Ectodermal cell (in vitro differentiated cells): ENCODE measurements around the gene RAX2.

ENCODE experiments used
- H3K27ac ChIP-seq: 2 replicates; pipeline ENCODE4 v1.7.0; 2013; ENCODE audit warnings: mild to moderate bottlenecking, low read depth, low read length; ENCODE audit not compliant: insufficient read depth, poor library complexity, severe bottlenecking
- H3K27me3 ChIP-seq: 2 replicates; pipeline ENCODE4 v1.7.0; 2013; ENCODE audit warnings: mild to moderate bottlenecking, low read length; ENCODE audit not compliant: insufficient read depth, control insufficient read depth, poor library complexity, severe bottlenecking
- H3K36me3 ChIP-seq: one replicate; pipeline ENCODE4 v1.7.0; 2013; ENCODE audit warnings: low read length; ENCODE audit not compliant: control insufficient read depth, insufficient read depth
- H3K4me1 ChIP-seq: one replicate; pipeline ENCODE4 v1.7.0; 2013; ENCODE audit warnings: low read length; ENCODE audit not compliant: control insufficient read depth, insufficient read depth
- H3K4me3 ChIP-seq: 2 replicates; pipeline ENCODE4 v1.7.0; 2013; ENCODE audit warnings: low read depth, low read length, control low read depth; ENCODE audit not compliant: insufficient read depth
- H3K9me3 ChIP-seq: 2 replicates; pipeline ENCODE4 v1.7.0; 2013; ENCODE audit warnings: mild to moderate bottlenecking, low read length, moderate library complexity; ENCODE audit not compliant: control insufficient read depth
- WGBS, 2 experiments: methylation state at CpG; one replicate each; pipeline ENCODE4 v1.1.7; 2013; ENCODE audit warnings: missing lambda C conversion rate in 2 of 2; 5-methylcytosine and 5-hydroxymethylcytosine counted together

Gene RAX2

GRCh38 chr19:3785938-3786824, 14.2 kb upstream of the RAX2 start, which contains the start of gene MATK:
Gene MATK (minus strand): TSS chr19:3786381. CDS start chr19:3785135, 1,246 bp downstream.
- H3K27me3 ChIP-seq: peaks cover 37% of the 10 kb centered on the region
- H3K4me1 ChIP-seq: no peaks in the 10 kb centered on the region
- H3K4me3 ChIP-seq: peak within 1 kb of the TSS; percentile 42
- no peaks in the 10 kb centered on the region for H3K9me3 ChIP-seq
- 7 to 8% methylated on average over 101 of the region's 101 CpGs for WGBS, 2 experiments
- H3K27ac ChIP-seq: no peak within 1 kb of the TSS
- no peaks in the 10 kb centered on the region for H3K36me3 ChIP-seq

DNA sequence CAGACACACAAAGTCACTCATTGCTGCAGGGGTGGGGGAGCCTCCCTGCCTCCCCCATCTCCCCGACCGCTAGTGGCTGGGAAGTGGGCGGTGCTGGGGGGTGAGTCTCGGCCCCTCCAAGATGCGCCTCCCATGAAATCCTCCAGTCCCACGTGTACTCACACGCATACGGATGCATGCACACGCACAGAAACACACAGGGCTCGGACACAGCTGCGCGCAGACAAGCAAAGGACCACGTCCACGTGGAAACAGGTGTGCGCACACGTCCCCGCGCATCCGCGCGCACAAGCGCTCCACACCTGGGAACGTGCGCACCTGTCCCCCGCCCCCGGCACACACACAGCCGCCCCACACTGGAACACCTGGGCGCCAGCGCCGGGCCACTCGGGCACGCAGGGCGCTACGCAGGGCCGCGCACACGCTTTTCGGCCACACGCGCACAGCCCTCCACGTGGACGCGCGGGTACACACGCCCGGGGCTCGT, 13.5 kb upstream of the RAX2 start:
- WGBS, 2 experiments: 4 to 5% methylated on average over 47 of the region's 47 CpGs

DNA sequence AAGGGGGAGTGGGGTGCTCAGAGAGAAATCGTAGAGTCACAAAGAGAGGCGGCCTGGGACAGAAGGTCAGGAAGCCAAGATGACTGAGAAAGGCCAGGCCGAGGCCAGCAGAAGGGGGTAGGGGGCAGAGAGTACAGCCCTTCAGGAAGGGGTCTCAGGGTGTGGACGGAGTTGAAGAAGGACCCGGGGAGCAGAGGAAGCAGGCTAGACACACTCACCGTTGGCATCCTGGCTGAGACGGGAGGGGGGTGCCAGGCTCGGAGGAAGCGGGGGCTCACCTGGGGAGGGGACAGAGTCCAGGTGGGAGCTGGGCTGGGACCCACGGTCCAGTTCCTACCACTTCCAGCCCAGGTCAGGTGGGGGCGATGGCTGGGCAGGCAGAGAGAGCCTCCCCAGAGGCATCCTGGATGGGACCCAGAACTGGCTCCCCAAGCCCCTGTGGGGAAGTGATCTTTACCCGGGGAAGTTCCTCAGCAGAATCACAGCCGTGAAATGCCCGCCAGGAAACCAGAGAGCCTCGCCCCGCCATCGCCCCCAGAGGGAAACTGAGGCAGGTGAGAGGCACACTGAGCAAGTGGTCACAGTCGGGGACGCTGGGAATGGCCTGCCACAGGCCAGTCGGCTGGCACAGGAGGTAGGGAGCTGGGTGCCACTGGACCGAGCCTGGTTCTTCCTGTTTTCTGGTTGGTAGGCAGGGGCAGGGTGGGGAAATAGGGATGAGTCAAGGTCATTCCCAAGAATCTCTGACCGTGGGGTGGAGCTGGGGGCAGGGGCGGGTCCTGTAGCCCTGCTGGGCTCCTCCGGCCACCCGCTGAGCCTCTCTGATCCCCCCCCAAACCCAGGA, 12.8 kb upstream of the RAX2 start:
- Histone ChIP-seq H3K36me3 (no peaks in the 10 kb centered on the region), H3K4me1 (no peaks in the 10 kb centered on the region), H3K4me3 (no peak overlapping the region), H3K9me3 (no peaks in the 10 kb centered on the region), H3K27ac (no peak overlapping the region), H3K27me3 (peaks cover 37% of the 10 kb centered on the region)
- 34 to 35% methylated on average over 25 of the region's 25 CpGs for WGBS, 2 experiments

More for the DNA sequence above, 13.5 kb upstream of the RAX2 start:
- H3K36me3 ChIP-seq: no peaks in the 10 kb centered on the region
- H3K9me3 ChIP-seq: no peaks in the 10 kb centered on the region
- peak overlapping the region; percentile 42 for H3K4me3 ChIP-seq
- no peak overlapping the region for H3K27ac ChIP-seq
- H3K4me1 ChIP-seq: no peaks in the 10 kb centered on the region
- H3K27me3 ChIP-seq: peaks cover 37% of the 10 kb centered on the region

DNA sequence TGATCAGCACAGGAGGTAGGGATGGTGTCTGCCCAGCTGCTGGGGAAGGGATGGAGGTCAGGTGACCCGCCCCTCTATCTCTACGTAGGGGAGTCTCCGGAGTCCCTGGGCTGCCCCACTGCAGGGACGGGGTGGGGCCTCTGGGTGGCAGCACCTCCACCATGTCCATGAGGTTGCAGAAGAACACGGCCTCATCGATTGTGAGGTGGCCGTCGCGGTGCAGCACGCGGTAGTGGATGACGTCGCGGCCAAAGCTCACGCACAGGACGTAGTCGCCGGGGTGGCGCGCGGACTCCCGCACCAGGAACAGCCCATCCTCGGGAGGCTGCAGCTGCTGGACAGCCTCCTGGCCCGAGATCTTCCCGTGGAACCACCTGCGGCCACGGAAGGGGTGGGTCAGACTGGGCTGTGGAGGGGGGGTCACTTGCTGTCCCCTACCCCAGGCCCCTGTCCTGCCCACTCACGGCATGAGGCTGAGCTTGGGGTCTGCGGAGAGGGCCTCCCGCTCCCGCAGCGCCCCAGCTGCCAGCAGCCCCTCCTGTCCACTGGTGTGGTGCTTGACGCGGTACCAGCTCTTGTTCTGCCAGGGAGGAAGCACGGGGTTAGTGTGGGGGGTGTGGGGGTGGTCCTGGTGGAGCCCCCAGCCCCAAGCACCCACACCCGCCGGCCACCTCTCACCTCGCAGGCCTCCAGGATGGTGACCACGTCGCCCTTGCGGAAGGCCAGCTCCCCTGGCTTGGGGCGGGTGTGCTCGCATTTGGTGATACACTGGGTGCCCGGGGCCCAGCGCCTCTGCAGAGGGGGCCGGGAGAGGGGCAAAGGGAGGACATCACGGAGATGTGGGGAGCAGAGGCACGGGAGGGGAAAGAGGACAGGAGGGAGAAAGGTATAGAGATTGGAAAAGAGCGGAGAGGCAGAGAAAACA, 11.9 kb upstream of the RAX2 start:
- Histone ChIP-seq H3K4me1 (no peaks in the 10 kb centered on the region), H3K4me3 (no peak overlapping the region), H3K27ac (no peak overlapping the region), H3K36me3 (no peaks in the 10 kb centered on the region), H3K27me3 (peaks cover 37% of the 10 kb centered on the region), H3K9me3 (no peaks in the 10 kb centered on the region)
- WGBS, 2 experiments: 64 to 65% methylated on average over 49 of the region's 49 CpGs

- H3K4me3 ChIP-seq: no peak overlapping the region
- 91 to 94% methylated on average over 13 of the region's 13 CpGs for WGBS, 2 experiments
Measured at GRCh38 chr19:3782903-3783302, 10.9 kb upstream of the RAX2 start.

GRCh38 chr19:3782330-3782729, 10.3 kb upstream of the RAX2 start:
- H3K4me3 ChIP-seq: no peak overlapping the region

More at GRCh38 chr19:3782903-3783302, 10.9 kb upstream of the RAX2 start:
- peaks cover 37% of the 10 kb centered on the region for H3K27me3 ChIP-seq
- H3K9me3 ChIP-seq: no peaks in the 10 kb centered on the region
- no peaks in the 10 kb centered on the region for H3K36me3 ChIP-seq
- H3K27ac ChIP-seq: no peak overlapping the region
- H3K4me1 ChIP-seq: no peaks in the 10 kb centered on the region

DNA sequence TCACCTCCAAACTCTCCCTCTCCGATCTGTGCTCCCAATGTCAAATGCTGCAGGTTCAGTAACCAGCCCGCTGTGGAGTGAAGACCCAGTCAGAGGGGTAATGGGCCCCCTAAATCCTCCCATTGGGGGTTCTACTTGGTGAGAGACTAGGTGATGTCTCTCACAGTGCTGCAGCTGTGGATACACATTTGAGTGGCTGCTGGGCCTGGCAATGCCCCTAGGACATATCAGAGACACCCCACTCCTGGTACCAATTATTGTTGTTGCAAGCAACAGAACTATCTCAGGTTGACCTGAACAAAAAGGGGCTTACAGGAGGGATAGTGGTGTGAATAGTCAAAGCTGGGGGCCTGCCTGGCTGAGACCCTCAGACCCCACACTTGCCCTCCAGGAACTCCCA, 9.6 kb upstream of the RAX2 start:
- no peak overlapping the region for H3K4me3 ChIP-seq
- 90 to 92% methylated on average over 2 of the region's 2 CpGs for WGBS, 2 experiments
- H3K27ac ChIP-seq: no peak overlapping the region
- no peaks in the 10 kb centered on the region for H3K4me1 ChIP-seq
- H3K27me3 ChIP-seq: peaks cover 32% of the 10 kb centered on the region
- no peaks in the 10 kb centered on the region for H3K36me3 ChIP-seq
- no peaks in the 10 kb centered on the region for H3K9me3 ChIP-seq

More at GRCh38 chr19:3782330-3782729, 10.3 kb upstream of the RAX2 start:
- H3K4me1 ChIP-seq: no peaks in the 10 kb centered on the region
- H3K27me3 ChIP-seq: peaks cover 37% of the 10 kb centered on the region
- no peak overlapping the region for H3K27ac ChIP-seq
- H3K9me3 ChIP-seq: no peaks in the 10 kb centered on the region
- 89 to 100% methylated on average over 1 of the region's 1 CpG for WGBS, 2 experiments
- H3K36me3 ChIP-seq: no peaks in the 10 kb centered on the region

DNA sequence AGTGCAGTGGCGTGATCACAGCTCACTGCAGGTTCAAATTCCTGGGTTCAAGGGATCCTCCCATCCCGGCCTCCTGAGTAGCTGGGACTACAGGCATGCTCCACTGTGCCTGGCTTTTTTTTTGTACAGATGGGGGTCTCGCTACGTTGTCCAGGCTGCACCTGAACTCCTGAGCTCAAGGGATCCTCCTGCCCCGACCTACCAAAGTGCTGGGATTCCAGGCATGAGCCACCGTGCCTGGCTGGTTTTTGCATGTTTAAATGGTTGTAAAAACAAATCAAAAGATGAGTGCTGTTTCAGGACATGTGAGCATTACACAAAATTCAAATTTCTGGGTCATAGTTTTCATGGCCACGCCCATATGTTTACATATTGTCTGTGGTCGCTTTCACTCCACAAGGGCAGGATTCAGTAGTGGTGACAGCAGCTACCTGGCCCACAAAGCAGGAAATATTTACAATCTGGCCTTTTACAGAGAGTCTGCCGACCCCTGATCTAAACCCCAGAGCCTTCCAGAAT, 8.8 kb upstream of the RAX2 start:
- no peaks in the 10 kb centered on the region for H3K4me1 ChIP-seq
- H3K36me3 ChIP-seq: no peaks in the 10 kb centered on the region
- H3K27me3 ChIP-seq: peaks cover 26% of the 10 kb centered on the region
- 92 to 94% methylated on average over 9 of the region's 9 CpGs for WGBS, 2 experiments
- no peak overlapping the region for H3K4me3 ChIP-seq
- H3K9me3 ChIP-seq: no peaks in the 10 kb centered on the region
- no peak overlapping the region for H3K27ac ChIP-seq

- peaks cover 9% of the 10 kb centered on the region for H3K27me3 ChIP-seq
- H3K27ac ChIP-seq: no peak overlapping the region
- H3K4me3 ChIP-seq: no peak overlapping the region
- no peaks in the 10 kb centered on the region for H3K9me3 ChIP-seq
- no peaks in the 10 kb centered on the region for H3K36me3 ChIP-seq
- 81 to 82% methylated on average over 44 of the region's 44 CpGs for WGBS, 2 experiments
- H3K4me1 ChIP-seq: no peaks in the 10 kb centered on the region
Measured at GRCh38 chr19:3778899-3779723, 7.1 kb upstream of the RAX2 start.
